Astrocyte (in vitro differentiated cells and primary cell): Measurements from ENCODE around the gene ZNRF2.

Experiments used
- CTCF ChIP-seq: IDR thresholded peaks from 2 replicates; pipeline ENCODE4 v1.5.1; 2011; ENCODE audit warnings: low read depth, mild to moderate bottlenecking, inconsistent platforms, low read length, moderate library complexity; ENCODE audit not compliant: insufficient read depth
- EZH2 ChIP-seq: IDR thresholded peaks from 2 replicates; pipeline ENCODE4 v1.6.1; 2012; ENCODE audit warnings: mild to moderate bottlenecking, low read length, inconsistent platforms; ENCODE audit not compliant: insufficient read depth

GRCh38 chr7:30369879-30370278, 85.5 kb downstream of the ZNRF2 start:
- TF ChIP-seq EZH2 (no peak), CTCF (no peak)
